Progenitor cell of endocrine pancreas (in vitro differentiated cells): ENCODE data around the gene ABCB11. TPM values are rescaled to one million over a fixed set of nuclear protein-coding genes. Genes with fewer than 3 reads are reported as not detected.

Source experiments
- DNase-seq: peaks from one replicate; pipeline ENCODE4 v3.0.0; 2021; ENCODE audit warnings: low spot score; ENCODE audit not compliant: unreplicated experiment
- H3K27ac Mint-ChIP-seq: 2 replicates; pipeline ENCODE4 v1.8.0; 2021; ENCODE audit warnings: mild to moderate bottlenecking, moderate library complexity, mixed read lengths
- H3K27me3 Mint-ChIP-seq: 2 replicates; pipeline ENCODE4 v1.8.0; 2021; ENCODE audit warnings: mixed read lengths
- H3K36me3 Mint-ChIP-seq: 2 replicates; pipeline ENCODE4 v1.8.0; 2022; ENCODE audit warnings: mixed read lengths; ENCODE audit not compliant: insufficient read depth
- H3K4me1 Mint-ChIP-seq: 2 replicates; pipeline ENCODE4 v1.8.0; 2021; ENCODE audit warnings: low read depth, mixed read lengths
- H3K4me3 Mint-ChIP-seq: 2 replicates; pipeline ENCODE4 v1.8.0; 2021; ENCODE audit warnings: low read depth, mild to moderate bottlenecking, moderate library complexity, mixed read lengths
- H3K9me3 Mint-ChIP-seq: 2 replicates; pipeline ENCODE4 v1.8.0; 2021; ENCODE audit warnings: low read depth, mixed read lengths
- CTCF ChIP-seq: fragments of 200-600 bp; sonication (generic); IDR thresholded peaks from one replicate; pipeline ENCODE4 v1.5.0; 2021; ENCODE audit warnings: antibody characterized with exemption, mild to moderate bottlenecking; ENCODE audit not compliant: unreplicated experiment
- total RNA-seq: library from RNA; stranded (reverse); gene quantifications from 2 replicates; pipeline ENCODE4 v1.2.1, GENCODE V29; 2021

Gene ABCB11
- total RNA-seq, 1 donor from 2014 or later: 0.24 TPM

- peaks cover 4% of the 10 kb centered on the region for H3K9me3 Mint-ChIP-seq
- DNase-seq: no peak
- no peak for TF ChIP-seq CTCF
- peaks cover 14% of the 10 kb centered on the region for H3K4me1 Mint-ChIP-seq
- peaks cover 3% of the 10 kb centered on the region for H3K27me3 Mint-ChIP-seq
- H3K36me3 Mint-ChIP-seq: no peaks in the 10 kb centered on the region
- no peak overlapping the region for H3K4me3 Mint-ChIP-seq
- H3K27ac Mint-ChIP-seq: no peak overlapping the region
These were observed 24.5 kb downstream of the ABCB11 start for GRCh38 chr2:169006665-169007064.

- TF ChIP-seq CTCF: no peak
- no peaks in the 10 kb centered on the region for H3K36me3 Mint-ChIP-seq
- peaks cover 3% of the 10 kb centered on the region for H3K27me3 Mint-ChIP-seq
- no peak for DNase-seq
- no peak overlapping the region for H3K4me3 Mint-ChIP-seq
- H3K9me3 Mint-ChIP-seq: peaks cover 4% of the 10 kb centered on the region
- H3K4me1 Mint-ChIP-seq: peaks cover 9% of the 10 kb centered on the region
- no peak overlapping the region for H3K27ac Mint-ChIP-seq
These were observed 25.1 kb downstream of the ABCB11 start for GRCh38 chr2:169005994-169006393.

GRCh38 chr2:169005080-169005598 lies 26.0 kb downstream of the ABCB11 start:
- Mint-ChIP-seq H3K4me1 (peaks cover 3% of the 10 kb centered on the region), H3K27me3 (peaks cover 3% of the 10 kb centered on the region), H3K4me3 (no peak overlapping the region), H3K27ac (no peak overlapping the region), H3K9me3 (peaks cover 4% of the 10 kb centered on the region), H3K36me3 (no peaks in the 10 kb centered on the region)
- DNase-seq: no peak
- TF ChIP-seq CTCF: no peak

- no peaks in the 10 kb centered on the region for H3K36me3 Mint-ChIP-seq
- peaks cover 4% of the 10 kb centered on the region for H3K9me3 Mint-ChIP-seq
- peaks cover 2% of the 10 kb centered on the region for H3K4me1 Mint-ChIP-seq
- no peak overlapping the region for H3K4me3 Mint-ChIP-seq
- H3K27ac Mint-ChIP-seq: no peak overlapping the region
- no peak for TF ChIP-seq CTCF
- H3K27me3 Mint-ChIP-seq: no peaks in the 10 kb centered on the region
- no peak for DNase-seq
These were observed 28.9 kb downstream of the ABCB11 start for GRCh38 chr2:169002161-169002738.

- TF ChIP-seq CTCF: no peak
- Mint-ChIP-seq H3K27ac (no peak overlapping the region), H3K27me3 (no peaks in the 10 kb centered on the region), H3K4me1 (peaks cover 8% of the 10 kb centered on the region), H3K4me3 (no peak overlapping the region), H3K9me3 (peaks cover 4% of the 10 kb centered on the region), H3K36me3 (no peaks in the 10 kb centered on the region)
- DNase-seq: no peak
These were observed 29.9 kb downstream of the ABCB11 start for GRCh38 chr2:169001116-169001815.
